Measurements from ENCODE around the gene CCNL2. TPM values are rescaled to one million over a fixed set of nuclear protein-coding genes. Genes with fewer than 3 reads are reported as not detected.

Gene CCNL2
- total RNA-seq, 1 experiment from 2014 or later = 206 TPM

DNA sequence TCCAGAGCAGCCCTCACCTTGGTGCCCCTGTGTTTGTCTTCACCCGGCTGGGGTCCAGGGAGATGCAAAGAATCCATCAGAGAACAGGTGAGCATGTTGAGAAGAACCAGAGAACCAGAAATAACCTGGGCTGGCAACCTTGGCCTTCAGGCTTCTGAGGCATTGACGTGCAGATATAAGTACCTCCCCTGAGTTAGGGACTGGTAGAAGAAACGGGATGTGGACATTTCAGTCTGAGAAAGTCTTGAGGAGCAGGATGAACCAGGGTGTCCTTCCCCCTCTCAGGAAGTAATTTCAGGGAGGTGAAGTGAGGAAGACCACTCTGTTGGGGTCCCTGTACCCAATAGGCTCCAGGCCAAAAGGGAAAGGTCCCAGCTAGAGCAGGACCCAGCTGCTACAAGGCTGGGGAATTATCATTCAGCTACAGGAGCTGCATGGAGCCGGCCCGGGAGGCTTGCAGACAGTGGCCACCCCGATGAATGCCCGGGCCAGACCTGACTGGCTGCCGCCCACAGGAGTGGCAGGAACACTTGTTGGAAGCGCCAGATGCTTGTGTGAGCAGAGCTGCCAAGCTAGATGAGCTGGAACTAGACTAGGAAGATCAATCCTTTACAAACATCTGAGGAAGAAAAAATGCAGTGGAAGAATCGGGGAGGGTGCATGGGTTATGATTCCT lies 22.4 kb downstream of the CCNL2 start:
- CTCF ChIA-PET = no interaction called here
- Histone ChIP-seq H3K27ac (ENCODE audit: low read depth, low read length, poor library complexity, severe bottlenecking) (no peak overlapping the region), H3K9me3 (ENCODE audit: low read depth, low read length, poor library complexity, severe bottlenecking) (no peaks in the 10 kb centered on the region), H3K4me1 (ENCODE audit: insufficient read depth, low read length, poor library complexity, severe bottlenecking) (peaks cover 10% of the 10 kb centered on the region), H3K4me3 (ENCODE audit: low read depth, low read length, poor library complexity, severe bottlenecking) (no peak overlapping the region), H3K27me3 (replicated peaks; ENCODE audit: insufficient read depth, low read depth, low read length, poor library complexity) (no peaks in the 10 kb centered on the region), H3K36me3 (ENCODE audit: insufficient read depth, low read length, poor library complexity, severe bottlenecking) (no peaks in the 10 kb centered on the region)
- POLR2A ChIA-PET (ENCODE audit: low non-redundant PET) = no interaction called here
- TF ChIP-seq EZH2 (IDR thresholded peaks at IDR 0.05; ENCODE audit: borderline replicate concordance, low read depth, low read length, poor library complexity, severe bottlenecking) = no peak
- TF ChIP-seq, protein P1, sequence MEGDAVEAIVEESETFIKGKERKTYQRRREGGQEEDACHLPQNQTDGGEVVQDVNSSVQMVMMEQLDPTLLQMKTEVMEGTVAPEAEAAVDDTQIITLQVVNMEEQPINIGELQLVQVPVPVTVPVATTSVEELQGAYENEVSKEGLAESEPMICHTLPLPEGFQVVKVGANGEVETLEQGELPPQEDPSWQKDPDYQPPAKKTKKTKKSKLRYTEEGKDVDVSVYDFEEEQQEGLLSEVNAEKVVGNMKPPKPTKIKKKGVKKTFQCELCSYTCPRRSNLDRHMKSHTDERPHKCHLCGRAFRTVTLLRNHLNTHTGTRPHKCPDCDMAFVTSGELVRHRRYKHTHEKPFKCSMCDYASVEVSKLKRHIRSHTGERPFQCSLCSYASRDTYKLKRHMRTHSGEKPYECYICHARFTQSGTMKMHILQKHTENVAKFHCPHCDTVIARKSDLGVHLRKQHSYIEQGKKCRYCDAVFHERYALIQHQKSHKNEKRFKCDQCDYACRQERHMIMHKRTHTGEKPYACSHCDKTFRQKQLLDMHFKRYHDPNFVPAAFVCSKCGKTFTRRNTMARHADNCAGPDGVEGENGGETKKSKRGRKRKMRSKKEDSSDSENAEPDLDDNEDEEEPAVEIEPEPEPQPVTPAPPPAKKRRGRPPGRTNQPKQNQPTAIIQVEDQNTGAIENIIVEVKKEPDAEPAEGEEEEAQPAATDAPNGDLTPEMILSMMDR (conservative IDR thresholded peaks at IDR 0.05; ENCODE audit: low read depth, low read length) = no peak
- no TSS peak for BruUV-seq (replicated peaks)
- intact Hi-C loops (cut with micrococcal nuclease; ENCODE audit: unreplicated experiment) = loop anchor here (10.0 kb wide), 1 partner anchor 262 kb away; the partner anchor contains the start of gene C1orf159
- DNase-seq (ENCODE audit: low spot score) = no peak

DNA sequence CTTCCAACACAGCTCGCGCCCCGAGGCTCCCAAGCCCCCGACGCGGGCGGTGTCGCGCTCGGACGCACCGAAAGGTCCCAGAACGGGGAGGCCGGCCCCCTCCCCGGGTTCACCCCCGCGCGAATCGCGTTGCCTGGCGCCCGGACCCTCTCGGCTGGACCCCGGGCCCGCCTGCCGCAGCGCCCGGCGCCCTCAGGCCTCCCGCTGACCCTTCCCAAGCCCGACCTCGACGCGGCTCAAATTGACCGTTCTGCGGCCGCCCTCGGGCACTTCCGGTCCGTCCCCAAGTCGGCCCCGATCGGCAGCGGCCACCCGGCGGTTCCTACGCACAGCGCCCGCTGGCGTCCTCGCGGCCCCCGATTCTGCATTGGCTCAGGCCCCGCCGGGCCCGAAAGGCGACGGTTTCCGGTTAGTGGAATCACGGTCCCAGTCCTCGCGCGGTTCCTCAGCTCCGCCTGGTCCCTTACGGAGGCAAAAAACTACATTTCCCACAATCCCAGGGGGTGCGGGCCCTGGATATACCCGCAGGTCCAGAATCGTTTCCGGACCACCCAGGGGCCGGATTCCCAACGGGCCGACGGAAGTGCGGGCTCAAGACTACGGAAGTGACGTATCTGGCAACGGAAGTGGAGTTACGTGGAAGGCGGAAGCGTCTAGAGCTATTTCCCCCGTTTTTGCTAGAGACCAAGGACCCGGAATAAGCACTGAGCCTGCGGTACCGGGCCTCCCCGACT lies 24.0 kb downstream of the CCNL2 start, which contains the start of gene AURKAIP1:
AURKAIP1 (minus strand) TSS at position 279 of the 734 bp plus-strand sequence. CDS start 451 bp downstream, outside the sequence.
- no peak for TF ChIP-seq EZH2 (IDR thresholded peaks at IDR 0.05; ENCODE audit: borderline replicate concordance, low read depth, low read length, poor library complexity, severe bottlenecking)
- TF ChIP-seq, protein P1 (conservative IDR thresholded peaks at IDR 0.05; ENCODE audit: low read depth, low read length) = peak; percentile 45; the same call in 1 of the 2 replicates
- BruUV-seq (replicated peaks) = no TSS peak
- no peaks in the 10 kb centered on the region for H3K27me3 ChIP-seq (replicated peaks; ENCODE audit: insufficient read depth, low read depth, low read length, poor library complexity)
- POLR2A ChIA-PET (ENCODE audit: low non-redundant PET) = interaction anchor here (0.6 kb wide), 2 partner anchors 32 to 211 kb away, joined by 3 read pairs; partner anchors contain the start of gene MRPL20
- H3K4me1 ChIP-seq (ENCODE audit: insufficient read depth, low read length, poor library complexity, severe bottlenecking) = peaks cover 10% of the 10 kb centered on the region
- CTCF ChIA-PET = interaction anchor here (0.5 to 1.2 kb wide), 4 partner anchors 16 to 450 kb away, joined by 3 to 4 read pairs (median 3); no protein-coding TSS in a partner anchor
- peak within 1 kb of the TSS; percentile 98 for H3K4me3 ChIP-seq (ENCODE audit: low read depth, low read length, poor library complexity, severe bottlenecking)
- no peaks in the 10 kb centered on the region for H3K36me3 ChIP-seq (ENCODE audit: insufficient read depth, low read length, poor library complexity, severe bottlenecking)
- DNase-seq (ENCODE audit: low spot score) = peak; percentile 100
- H3K27ac ChIP-seq (ENCODE audit: low read depth, low read length, poor library complexity, severe bottlenecking) = peak within 1 kb of the TSS; percentile 93
- intact Hi-C loops (cut with micrococcal nuclease; ENCODE audit: unreplicated experiment) = loop anchor here (1.0 to 10.0 kb wide), 2 partner anchors 32 to 260 kb away; partner anchors contain the start of genes C1orf159 and MRPL20
- no peaks in the 10 kb centered on the region for H3K9me3 ChIP-seq (ENCODE audit: low read depth, low read length, poor library complexity, severe bottlenecking)

DNA sequence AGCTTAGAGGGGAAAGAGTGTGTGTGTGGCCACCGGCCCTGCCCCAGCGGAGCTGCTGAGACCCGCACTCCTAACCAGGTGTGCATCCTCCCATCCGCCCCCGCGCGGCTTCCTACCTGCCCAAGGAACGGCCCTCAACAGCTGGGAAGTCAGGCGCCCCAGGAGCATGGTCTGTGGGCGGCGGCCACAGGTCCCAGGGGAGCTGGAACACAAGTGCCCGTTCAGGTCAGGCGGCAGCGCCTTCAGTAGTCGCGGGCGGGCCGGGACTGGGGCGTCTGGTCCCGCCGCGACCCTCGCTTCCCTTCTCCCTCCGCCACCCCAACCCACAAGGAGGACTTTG lies 24.6 kb downstream of the CCNL2 start:
- ChIA-PET POLR2A (ENCODE audit: low non-redundant PET) (no interaction called here), CTCF (interaction anchor here (1.2 kb wide), 1 partner anchor 25 kb away, joined by 4 read pairs; no protein-coding TSS in a partner anchor)
- Histone ChIP-seq H3K4me1 (ENCODE audit: insufficient read depth, low read length, poor library complexity, severe bottlenecking) (peaks cover 10% of the 10 kb centered on the region), H3K27ac (ENCODE audit: low read depth, low read length, poor library complexity, severe bottlenecking) (peak overlapping the region; percentile 93), H3K36me3 (ENCODE audit: insufficient read depth, low read length, poor library complexity, severe bottlenecking) (no peaks in the 10 kb centered on the region), H3K9me3 (ENCODE audit: low read depth, low read length, poor library complexity, severe bottlenecking) (no peaks in the 10 kb centered on the region), H3K27me3 (replicated peaks; ENCODE audit: insufficient read depth, low read depth, low read length, poor library complexity) (no peaks in the 10 kb centered on the region), H3K4me3 (ENCODE audit: low read depth, low read length, poor library complexity, severe bottlenecking) (peak overlapping the region; percentile 98)
- intact Hi-C loops (cut with micrococcal nuclease; ENCODE audit: unreplicated experiment) = loop anchor here (10.0 kb wide), 1 partner anchor 260 kb away; the partner anchor contains the start of gene C1orf159
- DNase-seq (ENCODE audit: low spot score) = no peak
- TF ChIP-seq, protein P1 (conservative IDR thresholded peaks at IDR 0.05; ENCODE audit: low read depth, low read length) = no peak
- no peak for TF ChIP-seq EZH2 (IDR thresholded peaks at IDR 0.05; ENCODE audit: borderline replicate concordance, low read depth, low read length, poor library complexity, severe bottlenecking)
- BruUV-seq (replicated peaks) = no TSS peak
